GM06990 (cell line): ENCODE measurements around the gene POU6F2.

Source experiments
- DNase-seq: peaks from one replicate; pipeline ENCODE4 v3.0.0-alpha.2; 2011; ENCODE audit not compliant: insufficient read length; ENCODE audit errors: extremely low read depth
- H3K27me3 ChIP-seq: replicated peaks from 2 replicates; pipeline ENCODE4 v1.6.0; 2011; ENCODE audit warnings: low read length; ENCODE audit not compliant: control insufficient read depth, insufficient read depth
- H3K36me3 ChIP-seq: 2 replicates; pipeline ENCODE4 v1.5.1; 2011; ENCODE audit warnings: low read length; ENCODE audit not compliant: control insufficient read depth, insufficient read depth
- H3K4me3 ChIP-seq: replicated peaks from 2 replicates; pipeline ENCODE4 v1.5.1; 2011; ENCODE audit warnings: low read depth, mild to moderate bottlenecking, control low read depth, low read length
- CTCF ChIP-seq: IDR thresholded peaks from 2 replicates; pipeline ENCODE4 v1.5.1; 2011; ENCODE audit warnings: low read length, control low read depth, mild to moderate bottlenecking, inconsistent platforms; ENCODE audit not compliant: insufficient read depth, poor library complexity, severe bottlenecking

Gene POU6F2

GRCh38 chr7:39084349-39084748, 106.6 kb downstream of the POU6F2 start:
- no peak for TF ChIP-seq CTCF
- no peaks in the 10 kb centered on the region for H3K36me3 ChIP-seq
- no peaks in the 10 kb centered on the region; the same call in 1 of the 2 replicates for H3K27me3 ChIP-seq
- no peak overlapping the region for H3K4me3 ChIP-seq
- no peak for DNase-seq

- no peak for DNase-seq
- no peak for TF ChIP-seq CTCF
- Histone ChIP-seq H3K36me3 (no peaks in the 10 kb centered on the region), H3K27me3 (no peaks in the 10 kb centered on the region; the same call in 1 of the 2 replicates), H3K4me3 (no peak overlapping the region)
Observed at GRCh38 chr7:39085189-39085588, 107.5 kb downstream of the POU6F2 start.

GRCh38 chr7:39085590-39086049, 107.9 kb downstream of the POU6F2 start:
- no peaks in the 10 kb centered on the region for H3K36me3 ChIP-seq
- H3K27me3 ChIP-seq: no peaks in the 10 kb centered on the region; the same call in 1 of the 2 replicates
- no peak for DNase-seq
- H3K4me3 ChIP-seq: no peak overlapping the region
- no peak for TF ChIP-seq CTCF

- Histone ChIP-seq H3K36me3 (no peaks in the 10 kb centered on the region), H3K27me3 (no peaks in the 10 kb centered on the region; the same call in 1 of the 2 replicates), H3K4me3 (no peak overlapping the region)
- DNase-seq: no peak
- no peak for TF ChIP-seq CTCF
Observed at GRCh38 chr7:39086638-39087360, 109.1 kb downstream of the POU6F2 start.

- no peaks in the 10 kb centered on the region; the same call in 1 of the 2 replicates for H3K27me3 ChIP-seq
- no peaks in the 10 kb centered on the region for H3K36me3 ChIP-seq
- no peak for TF ChIP-seq CTCF
- no peak for DNase-seq
- no peak overlapping the region for H3K4me3 ChIP-seq
Observed at GRCh38 chr7:39088730-39089593, 111.3 kb downstream of the POU6F2 start.
